Duodenal mucosa (tissue), 2 donors: ENCODE data around the gene KCNMA1.

Experiments
- H3K27ac ChIP-seq: one replicate; pipeline ENCODE4 v1.7.0; 2013; ENCODE audit warnings: low read depth, low read length
- H3K27me3 ChIP-seq, 2 donors: one replicate each; pipeline ENCODE4 v1.7.0; 2013; ENCODE audit warnings: low read length in 2 of 2, control low read depth in 1 of 2; ENCODE audit not compliant: insufficient read depth in 2 of 2, control insufficient read depth in 1 of 2
- H3K36me3 ChIP-seq, 2 donors: one replicate each; pipeline ENCODE4 v1.7.0; 2013; ENCODE audit warnings: low read length in 2 of 2, control low read depth in 1 of 2; ENCODE audit not compliant: insufficient read depth in 2 of 2, control insufficient read depth in 1 of 2
- H3K4me1 ChIP-seq, 2 donors: one replicate each; pipeline ENCODE4 v1.7.0; 2013; ENCODE audit warnings: low read length in 2 of 2, control low read depth in 1 of 2; ENCODE audit not compliant: insufficient read depth in 2 of 2, control insufficient read depth in 1 of 2
- H3K4me3 ChIP-seq, 2 donors: one replicate each; pipeline ENCODE4 v1.7.0; 2013; ENCODE audit warnings: low read length in 2 of 2, low read depth in 1 of 2
- H3K9ac ChIP-seq, 2 donors: one replicate each; pipeline ENCODE4 v1.7.0; 2013; ENCODE audit warnings: low read length in 2 of 2, low read depth in 1 of 2
- H3K9me3 ChIP-seq, 2 donors: one replicate each; pipeline ENCODE4 v1.7.0; 2013; ENCODE audit warnings: low read length in 2 of 2, control low read depth in 1 of 2; ENCODE audit not compliant: control insufficient read depth in 1 of 2

The KCNMA1 gene

GRCh38 chr10:77564731-77565589 is 72.6 kb downstream of the KCNMA1 start:
- Histone ChIP-seq H3K27ac (no peak overlapping the region), H3K4me3 (no peak overlapping the region), H3K9ac (no peak overlapping the region), H3K36me3 (no peaks in the 10 kb centered on the region), H3K4me1 (peaks cover 30 to 38% of the 10 kb centered on the region in 2 donors), H3K9me3 (no peaks in the 10 kb centered on the region), H3K27me3 (no peaks in the 10 kb centered on the region)

DNA sequence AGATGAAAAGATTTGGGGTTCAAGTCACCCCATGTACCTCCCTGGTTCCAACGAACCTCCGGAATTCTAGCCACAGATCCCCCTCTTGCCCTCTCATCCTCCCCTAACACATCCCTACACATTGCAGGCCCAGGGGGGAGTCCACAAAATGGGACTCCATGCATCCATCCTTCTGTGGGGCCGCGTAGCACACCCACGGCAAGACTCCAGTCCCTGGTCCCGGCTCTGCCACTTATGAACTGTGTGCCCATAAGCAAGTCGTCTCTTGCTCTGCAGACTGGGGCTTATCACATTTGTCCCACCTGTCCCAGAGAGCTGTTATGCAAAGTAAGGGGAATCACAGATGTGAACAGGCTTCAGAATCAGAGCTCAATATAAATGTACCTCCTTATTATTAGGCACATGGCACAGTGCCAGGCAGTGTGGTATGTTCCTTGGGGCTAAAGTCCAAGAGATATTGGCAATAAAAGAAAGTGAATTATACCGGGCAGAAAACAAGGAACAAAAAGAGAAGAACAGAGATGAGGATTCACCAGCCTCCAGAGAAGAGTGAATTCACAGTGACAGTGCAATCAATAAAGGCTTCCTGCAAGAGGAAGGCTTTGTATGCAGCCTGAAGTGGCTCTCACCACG is 73.9 kb downstream of the KCNMA1 start:
- peaks cover 30 to 38% of the 10 kb centered on the region in 2 donors for H3K4me1 ChIP-seq
- no peaks in the 10 kb centered on the region for H3K36me3 ChIP-seq
- peak overlapping the region in 1 of 2 donors; percentile 0 for H3K4me3 ChIP-seq
- no peak overlapping the region for H3K9ac ChIP-seq
- H3K27me3 ChIP-seq = no peaks in the 10 kb centered on the region
- no peaks in the 10 kb centered on the region for H3K9me3 ChIP-seq
- no peak overlapping the region for H3K27ac ChIP-seq

GRCh38 chr10:77562742-77563141 is 74.9 kb downstream of the KCNMA1 start:
- Histone ChIP-seq H3K9me3 (no peaks in the 10 kb centered on the region), H3K27me3 (no peaks in the 10 kb centered on the region), H3K4me1 (peaks cover 30 to 38% of the 10 kb centered on the region in 2 donors), H3K9ac (no peak overlapping the region), H3K4me3 (no peak overlapping the region), H3K36me3 (no peaks in the 10 kb centered on the region), H3K27ac (no peak overlapping the region)

GRCh38 chr10:77561991-77562390 is 75.6 kb downstream of the KCNMA1 start:
- no peak overlapping the region for H3K4me3 ChIP-seq
- H3K9ac ChIP-seq = no peak overlapping the region
- H3K27me3 ChIP-seq = no peaks in the 10 kb centered on the region
- no peaks in the 10 kb centered on the region for H3K36me3 ChIP-seq
- no peak overlapping the region for H3K27ac ChIP-seq
- H3K4me1 ChIP-seq = peaks cover 30 to 38% of the 10 kb centered on the region in 2 donors
- H3K9me3 ChIP-seq = no peaks in the 10 kb centered on the region

- Histone ChIP-seq H3K36me3 (no peaks in the 10 kb centered on the region), H3K4me1 (peaks cover 30 to 40% of the 10 kb centered on the region in 2 donors), H3K4me3 (no peak overlapping the region), H3K9ac (no peak overlapping the region), H3K9me3 (no peaks in the 10 kb centered on the region), H3K27ac (no peak overlapping the region), H3K27me3 (no peaks in the 10 kb centered on the region)
Measured at GRCh38 chr10:77560471-77560870, 77.1 kb downstream of the KCNMA1 start.

GRCh38 chr10:77560052-77560451 is 77.6 kb downstream of the KCNMA1 start:
- Histone ChIP-seq H3K9ac (no peak overlapping the region), H3K36me3 (no peaks in the 10 kb centered on the region), H3K9me3 (no peaks in the 10 kb centered on the region), H3K4me1 (peaks cover 28 to 39% of the 10 kb centered on the region in 2 donors), H3K27ac (no peak overlapping the region), H3K27me3 (no peaks in the 10 kb centered on the region), H3K4me3 (no peak overlapping the region)

DNA sequence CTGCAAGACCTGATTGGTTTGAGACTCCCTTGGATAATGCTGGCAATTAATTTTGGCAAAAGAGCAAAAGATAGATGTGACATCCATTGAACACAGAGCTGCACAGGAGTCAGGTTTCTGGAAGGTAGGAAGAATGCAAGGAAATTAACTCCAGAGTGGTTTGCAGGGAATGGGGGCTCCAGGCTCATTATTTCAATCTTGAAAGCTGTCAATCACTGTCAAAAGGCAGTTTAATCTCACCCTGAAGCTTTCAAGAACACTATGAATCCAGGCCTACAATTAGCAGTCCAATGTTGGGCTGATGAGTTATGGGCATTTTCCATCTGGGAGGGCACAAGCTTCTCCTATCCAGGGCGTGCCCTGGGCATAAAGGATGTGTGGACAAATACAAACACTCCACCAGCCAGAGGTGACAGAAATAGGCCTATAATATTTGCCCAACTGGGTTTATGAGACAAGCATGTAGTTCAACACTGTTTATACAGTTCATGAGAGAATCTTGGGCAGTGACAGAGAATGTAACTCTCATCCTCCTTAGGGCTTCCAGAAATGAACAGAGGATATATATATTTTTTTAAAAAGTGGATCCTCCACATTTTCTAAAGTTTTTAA is 80.5 kb downstream of the KCNMA1 start:
- Histone ChIP-seq H3K4me1 (peaks cover 11 to 19% of the 10 kb centered on the region in 2 donors), H3K9me3 (no peaks in the 10 kb centered on the region), H3K27me3 (no peaks in the 10 kb centered on the region), H3K36me3 (no peaks in the 10 kb centered on the region), H3K9ac (no peak overlapping the region), H3K27ac (no peak overlapping the region), H3K4me3 (no peak overlapping the region)

- Histone ChIP-seq H3K36me3 (no peaks in the 10 kb centered on the region), H3K9me3 (no peaks in the 10 kb centered on the region), H3K27ac (no peak overlapping the region), H3K9ac (no peak overlapping the region), H3K4me1 (peaks cover 4 to 9% of the 10 kb centered on the region in 2 donors), H3K4me3 (no peak overlapping the region), H3K27me3 (no peaks in the 10 kb centered on the region)
Measured at GRCh38 chr10:77555591-77556212, 81.9 kb downstream of the KCNMA1 start.

- peaks cover 4 to 9% of the 10 kb centered on the region in 2 donors for H3K4me1 ChIP-seq
- no peak overlapping the region for H3K27ac ChIP-seq
- H3K9ac ChIP-seq = no peak overlapping the region
Measured at GRCh38 chr10:77554996-77555397, 82.6 kb downstream of the KCNMA1 start.

DNA sequence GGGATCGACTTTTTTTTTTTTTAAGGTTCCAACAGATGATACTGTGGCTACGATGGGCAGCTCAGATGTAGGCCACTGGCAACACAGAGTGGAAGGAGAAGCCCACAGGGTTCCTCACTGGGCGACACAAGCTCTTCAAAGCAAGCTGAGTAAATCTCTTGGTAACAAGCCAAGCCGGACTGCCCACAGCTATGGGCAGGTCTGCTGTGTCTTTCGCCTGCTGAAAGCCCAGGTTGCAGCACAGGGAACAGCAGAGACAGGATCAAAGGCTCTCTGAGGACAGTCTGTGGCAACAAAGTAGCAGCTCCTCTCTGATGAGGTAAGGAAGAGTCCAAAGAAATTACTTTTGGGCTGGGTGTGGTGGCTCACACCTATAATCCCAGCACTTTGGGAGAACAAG is 83.6 kb downstream of the KCNMA1 start:
- Histone ChIP-seq H3K36me3 (no peaks in the 10 kb centered on the region), H3K4me3 (no peak overlapping the region), H3K9ac (no peak overlapping the region), H3K4me1 (peaks cover 4 to 9% of the 10 kb centered on the region in 2 donors), H3K27me3 (no peaks in the 10 kb centered on the region), H3K27ac (no peak overlapping the region), H3K9me3 (no peaks in the 10 kb centered on the region)

More at GRCh38 chr10:77554996-77555397, 82.6 kb downstream of the KCNMA1 start:
- Histone ChIP-seq H3K27me3 (no peaks in the 10 kb centered on the region), H3K36me3 (no peaks in the 10 kb centered on the region), H3K9me3 (no peaks in the 10 kb centered on the region), H3K4me3 (no peak overlapping the region)
